Vagina (tissue), 2 donors: ENCODE results near the gene MDGA2. TPM values are rescaled to one million over a fixed set of nuclear protein-coding genes. Genes with fewer than 3 reads are reported as not detected.

ENCODE experiments used
- DNase-seq, 2 donors: peaks; one replicate each; pipeline ENCODE4 v3.0.0-alpha.2; 2017; ENCODE audit errors: extremely low spot score in 2 of 2
- H3K27ac ChIP-seq: fragments of 200-600 bp; sonication (generic); one replicate; pipeline ENCODE4 v1.5.1; 2019
- H3K27me3 ChIP-seq: fragments of 200-600 bp; sonication (generic); one replicate; pipeline ENCODE4 v1.5.1; 2019
- H3K36me3 ChIP-seq, 2 donors: fragments of 200-600 bp; sonication (generic); one replicate each; pipeline ENCODE4 v1.5.1; 2017 to 2019
- H3K4me1 ChIP-seq: fragments of 200-600 bp; sonication (generic); one replicate; pipeline ENCODE4 v1.5.1; 2019
- H3K4me3 ChIP-seq, 2 donors: fragments of 200-600 bp; sonication (generic); 1 replicate in 1 of 2; 2 replicates in 1 of 2; pipeline ENCODE4 v1.5.1; 2016 to 2019
- H3K9me3 ChIP-seq: fragments of 200-600 bp; sonication (generic); one replicate; pipeline ENCODE4 v1.5.1; 2019
- POLR2A ChIP-seq, 2 donors: fragments of 450-650 bp; IDR thresholded peaks; one replicate each; pipeline ENCODE4 v1.6.1; 2017; ENCODE audit warnings: antibody characterized with exemption in 2 of 2, mild to moderate bottlenecking in 2 of 2, moderate library complexity in 2 of 2
- POLR2AphosphoS5 ChIP-seq, 2 donors: sonication (generic); formaldehyde crosslinking; IDR thresholded peaks; one replicate each; pipeline ENCODE4 v1.9.0; 2017; ENCODE audit warnings: antibody characterized with exemption in 2 of 2, mild to moderate bottlenecking in 2 of 2, low read depth in 1 of 2; ENCODE audit not compliant: insufficient read depth in 1 of 2
- intact Hi-C: fragments of 100-400 bp; cut with DNase I; formaldehyde crosslinking; loops from one replicate; pipeline ENCODE4 v1.15.1; 2023
- total RNA-seq: library from RNA; depleted of rRNA; stranded (reverse); fragments of >200 nt; gene quantifications from one replicate; pipeline ENCODE4 v1.2.3, GENCODE V29; 2016
- TF ChIP-seq, protein P1 (sequence below), 3 experiments: fragments of 450-650 bp in 2 of 3; fragments of 200-600 bp in 1 of 3; sonication (generic) in 1 of 3; IDR thresholded peaks; one replicate each; pipeline ENCODE4 v1.5.1; 2017 to 2019; ENCODE audit warnings: antibody characterized with exemption in 3 of 3, mild to moderate bottlenecking in 2 of 3, moderate library complexity in 2 of 3

Gene MDGA2
- total RNA-seq, 1 donor from 2014 or later = not detected

DNA sequence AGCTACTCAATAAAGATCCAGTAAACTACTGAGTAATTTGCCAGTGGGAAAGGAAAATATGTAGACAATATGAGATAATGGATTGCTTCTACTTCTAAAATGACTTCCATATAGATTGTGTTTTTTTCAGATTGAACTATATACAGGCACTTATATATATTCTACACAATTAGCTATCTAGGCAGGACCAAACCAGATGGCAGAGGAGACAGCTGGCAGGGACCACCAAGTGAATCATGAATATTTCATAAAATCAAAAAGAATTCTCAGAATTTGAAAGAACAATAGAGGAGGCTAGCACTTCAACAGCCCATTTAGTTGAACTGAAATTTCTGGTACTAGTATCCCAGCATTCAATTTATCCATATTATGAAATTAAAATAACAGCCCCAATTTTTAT is 685.8 kb downstream of the MDGA2 start:
- H3K27ac ChIP-seq = no peak overlapping the region
- TF ChIP-seq POLR2AphosphoS5 (IDR thresholded peaks at IDR 0.05; ENCODE audit: insufficient read depth in 1 of 2, low read depth in 1 of 2) (no peak), POLR2A (IDR thresholded peaks at IDR 0.05) (no peak)
- TF ChIP-seq, protein P1, sequence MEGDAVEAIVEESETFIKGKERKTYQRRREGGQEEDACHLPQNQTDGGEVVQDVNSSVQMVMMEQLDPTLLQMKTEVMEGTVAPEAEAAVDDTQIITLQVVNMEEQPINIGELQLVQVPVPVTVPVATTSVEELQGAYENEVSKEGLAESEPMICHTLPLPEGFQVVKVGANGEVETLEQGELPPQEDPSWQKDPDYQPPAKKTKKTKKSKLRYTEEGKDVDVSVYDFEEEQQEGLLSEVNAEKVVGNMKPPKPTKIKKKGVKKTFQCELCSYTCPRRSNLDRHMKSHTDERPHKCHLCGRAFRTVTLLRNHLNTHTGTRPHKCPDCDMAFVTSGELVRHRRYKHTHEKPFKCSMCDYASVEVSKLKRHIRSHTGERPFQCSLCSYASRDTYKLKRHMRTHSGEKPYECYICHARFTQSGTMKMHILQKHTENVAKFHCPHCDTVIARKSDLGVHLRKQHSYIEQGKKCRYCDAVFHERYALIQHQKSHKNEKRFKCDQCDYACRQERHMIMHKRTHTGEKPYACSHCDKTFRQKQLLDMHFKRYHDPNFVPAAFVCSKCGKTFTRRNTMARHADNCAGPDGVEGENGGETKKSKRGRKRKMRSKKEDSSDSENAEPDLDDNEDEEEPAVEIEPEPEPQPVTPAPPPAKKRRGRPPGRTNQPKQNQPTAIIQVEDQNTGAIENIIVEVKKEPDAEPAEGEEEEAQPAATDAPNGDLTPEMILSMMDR (IDR thresholded peaks at IDR 0.05) = no peak
- no peaks in the 10 kb centered on the region for H3K27me3 ChIP-seq
- H3K36me3 ChIP-seq = no peaks in the 10 kb centered on the region
- H3K4me1 ChIP-seq = no peaks in the 10 kb centered on the region
- intact Hi-C loops = no loop called here
- H3K4me3 ChIP-seq = no peak overlapping the region
- H3K9me3 ChIP-seq = no peaks in the 10 kb centered on the region
- DNase-seq = no peak

DNA sequence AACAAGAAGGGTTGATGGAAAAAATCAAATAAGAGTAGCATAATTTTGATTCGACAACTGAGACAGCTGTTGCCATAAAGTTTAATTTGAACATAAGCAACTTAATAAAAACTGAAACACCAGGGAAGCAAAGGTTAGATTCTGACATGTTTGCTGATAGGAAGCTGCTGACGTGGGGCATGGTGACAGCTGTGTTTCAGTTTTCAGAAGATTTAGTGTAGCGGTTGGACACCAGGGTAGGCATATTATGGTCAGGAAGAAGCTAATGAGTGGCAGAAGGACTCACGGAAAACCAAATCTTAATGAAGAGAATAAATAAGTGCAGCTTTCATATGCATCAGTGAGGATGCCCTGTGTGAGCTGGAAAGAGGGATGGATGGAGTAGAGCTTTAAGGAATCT is 687.1 kb downstream of the MDGA2 start:
- Histone ChIP-seq H3K36me3 (no peaks in the 10 kb centered on the region), H3K27me3 (no peaks in the 10 kb centered on the region)
- no peak for DNase-seq

DNA sequence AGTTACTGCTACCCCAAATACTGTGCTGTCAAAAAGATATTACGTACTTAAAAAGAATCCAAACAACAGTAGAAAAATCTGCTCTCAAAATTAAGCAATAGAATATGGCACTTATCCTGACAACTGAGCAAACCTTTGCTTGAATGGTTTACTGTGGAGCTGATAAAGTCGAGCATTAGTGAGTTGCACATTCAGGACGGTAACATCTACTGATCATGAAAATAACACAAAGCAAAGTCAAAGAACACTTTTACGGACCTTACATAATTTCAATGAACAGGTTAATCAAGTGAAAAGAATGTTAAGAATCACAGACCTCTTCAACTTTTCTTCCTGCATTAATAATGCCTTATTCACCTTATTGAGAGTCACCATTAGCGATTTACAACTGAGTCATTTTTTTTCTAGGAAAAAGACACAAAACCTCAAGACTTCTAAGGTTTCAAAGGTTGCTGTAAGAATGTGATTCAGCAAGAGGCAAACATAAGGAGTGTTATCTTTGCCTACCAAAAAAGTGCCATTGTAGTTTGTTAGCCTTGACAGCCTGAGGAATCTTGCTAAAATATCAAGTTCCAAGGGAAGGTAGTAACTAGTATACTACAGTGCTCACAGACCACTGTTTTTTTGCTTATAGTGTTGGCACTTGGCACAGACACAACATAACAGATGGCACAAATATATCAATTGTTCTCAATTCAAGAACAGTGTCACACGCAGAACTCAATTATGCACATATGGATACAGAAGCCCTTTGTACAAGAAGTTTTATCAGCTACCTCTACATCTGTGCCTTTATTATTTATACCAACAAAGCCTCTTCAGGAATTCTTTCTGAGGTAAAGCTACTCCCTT is 689.6 kb downstream of the MDGA2 start:
- Histone ChIP-seq H3K9me3 (no peaks in the 10 kb centered on the region), H3K36me3 (no peaks in the 10 kb centered on the region), H3K27me3 (no peaks in the 10 kb centered on the region), H3K27ac (no peak overlapping the region), H3K4me1 (no peaks in the 10 kb centered on the region), H3K4me3 (no peak overlapping the region)
- no peak for TF ChIP-seq POLR2AphosphoS5 (IDR thresholded peaks at IDR 0.05; ENCODE audit: insufficient read depth in 1 of 2, low read depth in 1 of 2)
- TF ChIP-seq POLR2A (IDR thresholded peaks at IDR 0.05) = no peak
- TF ChIP-seq, protein P1 (IDR thresholded peaks at IDR 0.05) = no peak
- intact Hi-C loops = no loop called here
- no peak for DNase-seq

More for the DNA sequence above, 687.1 kb downstream of the MDGA2 start:
- Histone ChIP-seq H3K4me3 (no peak overlapping the region), H3K9me3 (no peaks in the 10 kb centered on the region), H3K27ac (no peak overlapping the region), H3K4me1 (no peaks in the 10 kb centered on the region)
- TF ChIP-seq POLR2A (IDR thresholded peaks at IDR 0.05) (no peak), POLR2AphosphoS5 (IDR thresholded peaks at IDR 0.05; ENCODE audit: insufficient read depth in 1 of 2, low read depth in 1 of 2) (no peak)
- TF ChIP-seq, protein P1 (IDR thresholded peaks at IDR 0.05) = no peak
- intact Hi-C loops = no loop called here

DNA sequence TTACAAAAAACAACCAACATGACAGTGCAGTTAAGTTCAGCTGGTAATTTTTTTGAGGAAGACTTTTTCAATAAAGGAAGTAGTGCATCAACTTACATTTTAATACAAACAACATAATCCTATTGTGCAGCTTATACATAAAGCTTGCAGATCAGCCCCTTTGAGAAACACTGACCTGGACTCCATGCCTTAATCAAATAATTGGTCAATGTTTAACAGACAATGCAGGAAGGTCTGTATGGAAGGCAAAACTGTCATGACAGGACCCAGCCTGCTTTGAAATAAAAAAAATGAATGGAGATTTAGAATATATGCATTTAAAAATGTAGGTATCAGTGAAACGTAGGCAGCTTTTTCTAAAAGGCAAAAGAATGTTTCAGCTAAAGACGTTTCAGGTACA is 702.1 kb downstream of the MDGA2 start:
- Histone ChIP-seq H3K27me3 (no peaks in the 10 kb centered on the region), H3K27ac (no peak overlapping the region), H3K9me3 (no peaks in the 10 kb centered on the region), H3K4me1 (no peaks in the 10 kb centered on the region), H3K4me3 (no peak overlapping the region), H3K36me3 (no peaks in the 10 kb centered on the region)
- DNase-seq = no peak
- TF ChIP-seq POLR2A (IDR thresholded peaks at IDR 0.05) (no peak), POLR2AphosphoS5 (IDR thresholded peaks at IDR 0.05; ENCODE audit: insufficient read depth in 1 of 2, low read depth in 1 of 2) (no peak)
- TF ChIP-seq, protein P1 (IDR thresholded peaks at IDR 0.05) = no peak
- intact Hi-C loops = no loop called here

DNA sequence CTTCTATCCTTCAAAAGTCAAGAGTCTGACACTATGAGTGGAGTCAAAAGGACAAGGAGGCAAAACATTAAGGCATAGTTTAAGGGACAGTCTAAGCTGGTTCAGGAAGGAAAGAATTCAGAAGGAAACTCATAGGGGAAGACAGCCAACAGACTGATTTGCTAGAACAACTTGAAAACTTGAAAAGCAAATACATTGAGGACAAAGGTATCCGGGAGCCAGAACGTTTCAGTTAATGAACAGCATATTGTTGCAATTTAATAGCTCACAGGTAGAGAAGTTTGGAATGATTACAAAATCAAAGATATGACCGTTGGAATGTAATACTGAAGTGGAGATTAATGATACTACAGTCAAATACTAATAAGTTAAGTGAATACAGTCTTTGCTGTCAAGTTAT is 711.0 kb downstream of the MDGA2 start:
- Histone ChIP-seq H3K9me3 (no peaks in the 10 kb centered on the region), H3K36me3 (no peaks in the 10 kb centered on the region), H3K4me1 (no peaks in the 10 kb centered on the region), H3K27me3 (no peaks in the 10 kb centered on the region), H3K27ac (no peak overlapping the region), H3K4me3 (no peak overlapping the region)
- DNase-seq = no peak
- TF ChIP-seq, protein P1 (IDR thresholded peaks at IDR 0.05) = no peak
- TF ChIP-seq POLR2AphosphoS5 (IDR thresholded peaks at IDR 0.05; ENCODE audit: insufficient read depth in 1 of 2, low read depth in 1 of 2) = no peak
- intact Hi-C loops = no loop called here
